Activated CD8-positive, alpha-beta memory T cell treated with anti-CD3 and anti-CD28 coated beads, Interleukin-2, amount 10 ng/mL, durations not matched to agents 7 days and 5 days (primary cell): ENCODE results near the gene CDHR1. TPM values are rescaled to one million over a fixed set of nuclear protein-coding genes. Genes with fewer than 3 reads are reported as not detected.
"Not testable (repeated sequence)": the region's sequence is repeated elsewhere in the genome, so short reads cannot be mapped to it uniquely, and the experiment has no call there.

Experiments used
- ATAC-seq: fragments of 150-1000 bp; cut with Tn5 transposase; one replicate; pipeline ENCODE4 v1.10.0; 2021; ENCODE audit warnings: moderate library complexity
- CTCF ChIA-PET: fragments of 350-600 bp; sonication (Branson Sonifier 250); formaldehyde crosslinking; loops from one replicate; lab custom pipeline; 2021; ENCODE audit warnings: antibody characterized with exemption; lab: Charles Lee
- DNase-seq: peaks from one replicate; pipeline ENCODE4 v3.0.0-alpha.2; 2020
- H3K27ac Mint-ChIP-seq: one replicate; pipeline ENCODE4 v1.8.0; 2021; ENCODE audit warnings: mild to moderate bottlenecking, mixed read lengths
- H3K27me3 Mint-ChIP-seq: one replicate; pipeline ENCODE4 v1.8.0; 2021; ENCODE audit warnings: mixed read lengths
- H3K36me3 Mint-ChIP-seq: one replicate; pipeline ENCODE4 v1.8.0; 2021; ENCODE audit warnings: mild to moderate bottlenecking, mixed read lengths
- H3K4me1 Mint-ChIP-seq: one replicate; pipeline ENCODE4 v1.8.0; 2021; ENCODE audit warnings: mixed read lengths
- H3K4me3 Mint-ChIP-seq: one replicate; pipeline ENCODE4 v1.8.0; 2021; ENCODE audit warnings: mild to moderate bottlenecking, moderate library complexity, mixed read lengths
- H3K9me3 Mint-ChIP-seq: one replicate; pipeline ENCODE4 v1.8.0; 2022; ENCODE audit warnings: low read depth, mixed read lengths
- total RNA-seq, 2 experiments: library from RNA; stranded (reverse); gene quantifications; one replicate each; pipeline ENCODE4 v1.2.3, GENCODE V29; 2021

The CDHR1 gene
- total RNA-seq, 2 experiments from 2014 or later: 0.37 to 1.6 TPM

GRCh38 chr10:84163996-84164395 lies 30.3 kb upstream of the CDHR1 start:
- CTCF ChIA-PET: interaction anchor here (2.1 kb wide), 1 partner anchor 15 kb away, joined by 11 read pairs; no protein-coding TSS in a partner anchor
- Mint-ChIP-seq H3K27ac (no peak overlapping the region), H3K4me1 (peaks cover 2% of the 10 kb centered on the region), H3K4me3 (no peak overlapping the region), H3K9me3 (no peaks in the 10 kb centered on the region), H3K27me3 (peaks cover 20% of the 10 kb centered on the region), H3K36me3 (no peaks in the 10 kb centered on the region)
- no peak for DNase-seq
- no peak for ATAC-seq

- Mint-ChIP-seq H3K36me3 (no peaks in the 10 kb centered on the region), H3K27ac (no peak overlapping the region), H3K4me1 (no peaks in the 10 kb centered on the region), H3K27me3 (peaks cover 20% of the 10 kb centered on the region), H3K4me3 (no peak overlapping the region), H3K9me3 (no peaks in the 10 kb centered on the region)
- CTCF ChIA-PET: interaction anchor here (2.1 kb wide), 1 partner anchor 16 kb away, joined by 11 read pairs; no protein-coding TSS in a partner anchor
- no peak for DNase-seq
- ATAC-seq: no peak
Observed at GRCh38 chr10:84164442-84164841, 29.9 kb upstream of the CDHR1 start.

DNA sequence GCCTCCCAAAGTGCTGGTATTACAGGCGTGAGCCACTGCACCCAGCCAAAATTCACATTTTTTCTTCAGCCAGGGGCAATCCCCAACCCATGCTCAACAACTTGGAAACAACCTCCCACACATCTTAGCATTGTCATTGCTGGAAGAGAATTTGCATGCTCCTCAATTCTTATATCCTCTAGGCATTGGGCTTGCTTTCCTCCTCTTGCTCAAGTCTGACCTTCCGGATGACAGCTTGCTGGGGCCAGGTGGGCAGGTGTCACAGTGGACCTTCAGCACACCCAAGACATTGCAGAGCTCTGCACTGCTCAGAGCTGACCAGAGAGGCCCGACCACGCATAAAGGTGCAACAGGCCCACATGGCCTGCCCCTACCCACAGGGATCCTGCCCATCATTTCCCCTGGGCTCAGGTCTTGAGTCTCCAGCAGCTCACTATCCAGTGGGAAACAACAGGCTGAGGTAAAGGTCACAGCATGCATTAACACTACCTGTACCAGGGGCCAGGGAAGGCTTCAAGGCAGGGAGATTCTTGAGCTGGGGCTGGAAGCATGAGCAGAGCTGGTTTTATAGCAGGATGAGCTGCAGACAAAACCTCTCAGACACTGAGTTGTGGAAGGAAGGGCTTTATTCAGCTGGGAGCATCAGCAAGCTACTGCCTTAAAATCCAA lies 27.6 kb upstream of the CDHR1 start:
- Mint-ChIP-seq H3K9me3 (no peaks in the 10 kb centered on the region), H3K4me1 (no peaks in the 10 kb centered on the region), H3K4me3 (no peak overlapping the region), H3K27ac (no peak overlapping the region), H3K27me3 (peaks cover 18% of the 10 kb centered on the region), H3K36me3 (no peaks in the 10 kb centered on the region)
- CTCF ChIA-PET: no interaction called here
- ATAC-seq (no peak), DNase-seq (no peak)

DNA sequence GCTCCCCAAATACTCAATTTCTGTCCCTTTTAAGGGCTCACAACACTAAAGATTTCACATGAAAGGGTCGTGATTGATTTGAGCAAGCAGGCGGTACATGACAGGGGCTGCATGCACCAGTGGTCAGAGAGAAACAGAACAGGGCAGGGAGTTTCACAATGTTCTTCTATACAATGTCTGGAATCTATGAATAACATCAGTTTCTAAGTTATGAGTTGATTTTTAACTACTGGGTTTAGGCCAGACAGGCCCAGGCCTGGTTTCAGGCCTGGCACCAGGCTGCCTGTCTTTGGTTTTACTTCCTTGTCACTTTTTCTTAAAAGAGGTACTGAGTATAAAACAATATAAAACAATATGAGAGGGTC lies 27.1 kb upstream of the CDHR1 start:
- DNase-seq, CTCF ChIA-PET, H3K4me3 Mint-ChIP-seq, H3K36me3 Mint-ChIP-seq, H3K4me1 Mint-ChIP-seq, H3K9me3 Mint-ChIP-seq, H3K27ac Mint-ChIP-seq, ATAC-seq: not testable (repeated sequence)
- H3K27me3 Mint-ChIP-seq: peaks cover 18% of the 10 kb centered on the region

DNA sequence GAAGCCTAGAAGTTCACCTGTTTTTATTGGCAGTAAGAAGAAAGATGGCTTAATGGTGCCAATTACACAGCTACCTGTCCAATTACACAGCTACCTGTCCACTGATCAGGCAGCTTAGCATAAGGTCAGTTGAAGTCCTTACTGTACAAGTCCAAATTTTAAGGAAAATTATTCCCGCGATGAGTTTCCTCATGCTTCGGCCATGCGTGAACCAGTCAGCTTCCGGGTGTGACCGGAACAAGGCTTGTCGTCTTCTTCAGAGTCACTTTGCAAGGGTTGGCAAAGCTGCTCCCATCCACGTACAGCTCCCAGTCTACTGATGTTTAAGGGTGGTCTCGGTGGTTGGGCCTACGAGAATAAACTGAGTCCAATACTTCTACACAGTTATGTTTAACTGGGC lies 26.0 kb upstream of the CDHR1 start:
- DNase-seq, H3K4me1 Mint-ChIP-seq, H3K27ac Mint-ChIP-seq, H3K9me3 Mint-ChIP-seq, ATAC-seq, H3K4me3 Mint-ChIP-seq, H3K36me3 Mint-ChIP-seq: not testable (repeated sequence)
- H3K27me3 Mint-ChIP-seq: peaks cover 18% of the 10 kb centered on the region
- CTCF ChIA-PET: interaction anchor here (1.2 to 1.5 kb wide), 2 partner anchors 9 to 20 kb away, joined by 3 to 4 read pairs; no protein-coding TSS in a partner anchor

- H3K36me3 Mint-ChIP-seq, CTCF ChIA-PET, H3K27ac Mint-ChIP-seq, ATAC-seq, DNase-seq, H3K4me3 Mint-ChIP-seq, H3K4me1 Mint-ChIP-seq, H3K9me3 Mint-ChIP-seq, H3K27me3 Mint-ChIP-seq: not testable (repeated sequence)
Observed at GRCh38 chr10:84171237-84171636, 23.1 kb upstream of the CDHR1 start.

DNA sequence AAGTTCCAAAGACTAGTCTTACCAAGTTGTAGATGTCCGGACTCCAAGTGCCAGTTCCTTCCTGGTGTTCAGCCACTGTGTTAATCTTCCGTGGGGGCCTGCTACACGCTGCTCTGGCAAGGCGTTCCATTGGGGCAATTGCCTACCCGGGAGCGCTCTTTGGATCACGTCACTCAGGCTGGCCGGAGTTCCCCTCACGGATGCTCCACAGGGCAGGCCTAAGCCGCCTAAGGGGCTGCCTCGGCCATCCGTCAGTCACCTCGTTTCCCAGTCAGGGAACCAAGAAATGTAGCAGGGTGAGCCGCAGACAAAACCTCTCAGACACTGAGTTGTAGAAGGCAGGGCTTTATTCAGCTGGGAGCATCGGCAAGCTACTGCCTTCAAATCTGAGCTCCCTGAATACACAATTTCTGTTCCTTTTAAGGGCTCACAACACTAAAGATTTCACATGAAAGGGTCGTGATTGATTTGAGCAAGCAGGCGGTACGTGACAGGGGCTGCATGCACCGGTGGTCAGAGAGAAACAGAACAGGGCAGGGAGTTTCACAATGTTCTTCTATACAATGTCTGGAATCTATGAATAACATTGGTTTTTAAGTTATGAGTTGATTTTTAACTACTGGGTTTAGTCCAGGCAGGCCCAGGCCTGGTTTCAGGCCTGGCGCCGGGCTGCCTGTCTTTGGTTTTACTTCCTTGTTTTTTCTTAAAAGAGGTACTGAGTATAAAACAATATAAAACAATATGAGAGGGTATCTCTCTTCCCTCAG lies 22.5 kb upstream of the CDHR1 start:
- not testable (repeated sequence) for H3K9me3 Mint-ChIP-seq, H3K4me3 Mint-ChIP-seq, H3K27ac Mint-ChIP-seq, H3K27me3 Mint-ChIP-seq, ATAC-seq, H3K4me1 Mint-ChIP-seq, DNase-seq, H3K36me3 Mint-ChIP-seq
- CTCF ChIA-PET: interaction anchor here (2.6 kb wide), 1 partner anchor 42 kb away, joined by 6 read pairs; no protein-coding TSS in a partner anchor

GRCh38 chr10:84172467-84173356 lies 21.6 kb upstream of the CDHR1 start:
- DNase-seq (no peak), ATAC-seq (no peak)
- Mint-ChIP-seq H3K36me3 (no peaks in the 10 kb centered on the region), H3K4me3 (no peak overlapping the region), H3K9me3 (no peaks in the 10 kb centered on the region), H3K4me1 (peaks cover 5% of the 10 kb centered on the region), H3K27ac (no peak overlapping the region), H3K27me3 (no peaks in the 10 kb centered on the region)
- CTCF ChIA-PET: interaction anchor here (1.2 to 2.6 kb wide), 2 partner anchors 25 to 41 kb away, joined by 3 to 6 read pairs; no protein-coding TSS in a partner anchor

- no peak within 1 kb of the TSS for H3K27ac Mint-ChIP-seq
- no peak for DNase-seq
- H3K27me3 Mint-ChIP-seq: no peaks in the 10 kb centered on the region
- peaks cover 5% of the 10 kb centered on the region for H3K4me1 Mint-ChIP-seq
- H3K36me3 Mint-ChIP-seq: no peaks in the 10 kb centered on the region
- no peak within 1 kb of the TSS for H3K4me3 Mint-ChIP-seq
- CTCF ChIA-PET: interaction anchor here (1.2 to 2.6 kb wide), 2 partner anchors 25 to 40 kb away, joined by 3 to 6 read pairs; no protein-coding TSS in a partner anchor
- ATAC-seq: no peak
- H3K9me3 Mint-ChIP-seq: no peaks in the 10 kb centered on the region
Observed at GRCh38 chr10:84173501-84173929, 20.8 kb upstream of the CDHR1 start, which contains the start of gene GPR15LG. TSS of gene GPR15LG (plus strand) at chr10:84173801. CDS start at chr10:84173852, 51 bp downstream.

DNA sequence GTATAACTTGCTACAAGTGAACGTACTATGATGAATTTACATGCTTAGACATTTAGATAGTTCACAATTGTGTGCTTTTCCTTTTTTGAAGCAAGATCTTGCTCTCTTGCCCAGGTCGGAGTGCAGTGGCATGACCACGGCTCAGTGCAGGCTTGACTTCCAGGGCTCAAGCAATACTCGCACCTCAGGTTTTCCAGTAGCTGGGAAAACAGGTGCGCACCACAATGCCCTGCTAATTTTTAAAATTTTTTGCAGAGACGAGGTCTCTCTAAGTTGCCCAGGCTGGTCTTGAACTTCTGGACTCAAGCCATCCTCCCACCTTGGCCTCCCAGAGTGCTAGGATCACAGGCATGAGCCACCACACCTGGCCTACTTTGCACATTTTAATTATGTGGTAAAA lies 18.9 kb upstream of the CDHR1 start:
- Mint-ChIP-seq H3K9me3 (no peaks in the 10 kb centered on the region), H3K4me3 (no peak overlapping the region), H3K27ac (no peak overlapping the region), H3K36me3 (no peaks in the 10 kb centered on the region), H3K4me1 (peaks cover 5% of the 10 kb centered on the region), H3K27me3 (no peaks in the 10 kb centered on the region)
- ATAC-seq (no peak), DNase-seq (no peak)
- CTCF ChIA-PET: interaction anchor here (1.4 to 2.6 kb wide), 3 partner anchors 18 to 81 kb away, joined by 3 to 16 read pairs (median 7); no protein-coding TSS in a partner anchor

DNA sequence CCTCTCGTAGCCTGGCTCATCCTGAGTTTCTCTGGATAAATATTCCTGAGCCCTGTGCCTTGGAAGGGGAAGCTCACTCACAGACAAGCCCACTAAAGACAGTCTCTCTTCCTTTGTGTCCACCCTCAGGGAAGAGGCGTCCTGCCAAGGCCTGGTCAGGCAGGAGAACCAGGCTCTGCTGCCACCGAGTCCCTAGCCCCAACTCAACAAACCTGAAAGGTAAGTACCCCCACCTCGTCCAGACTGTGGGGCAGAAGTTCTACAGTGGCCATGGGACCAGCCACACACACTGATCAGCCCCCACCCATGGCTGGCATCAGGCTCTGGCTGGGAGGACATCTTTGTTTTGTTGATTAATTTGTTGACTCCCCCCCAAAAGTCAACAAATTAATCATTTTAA lies 18.0 kb upstream of the CDHR1 start:
- Mint-ChIP-seq H3K4me1 (peaks cover 5% of the 10 kb centered on the region), H3K9me3 (no peaks in the 10 kb centered on the region), H3K36me3 (no peaks in the 10 kb centered on the region), H3K4me3 (no peak overlapping the region), H3K27ac (peak overlapping the region; percentile 76), H3K27me3 (no peaks in the 10 kb centered on the region)
- CTCF ChIA-PET: interaction anchor here (1.2 to 2.6 kb wide), 7 partner anchors 17 to 80 kb away, joined by 4 to 16 read pairs (median 4); no protein-coding TSS in a partner anchor
- DNase-seq (peak; percentile 33), ATAC-seq (no peak)

GRCh38 chr10:84176836-84177474 lies 17.4 kb upstream of the CDHR1 start:
- H3K27ac Mint-ChIP-seq: peak overlapping the region; percentile 76
- no peaks in the 10 kb centered on the region for H3K27me3 Mint-ChIP-seq
- no peaks in the 10 kb centered on the region for H3K9me3 Mint-ChIP-seq
- no peaks in the 10 kb centered on the region for H3K36me3 Mint-ChIP-seq
- CTCF ChIA-PET: interaction anchor here (1.0 to 2.6 kb wide), 10 partner anchors 8 to 79 kb away, joined by 3 to 16 read pairs (median 4); no protein-coding TSS in a partner anchor
- ATAC-seq: peak; percentile 47
- DNase-seq: no peak
- H3K4me3 Mint-ChIP-seq: no peak overlapping the region
- H3K4me1 Mint-ChIP-seq: peaks cover 5% of the 10 kb centered on the region
